ENCODE data around the gene SORCS2. TPM values are rescaled to one million over a fixed set of nuclear protein-coding genes. Genes with fewer than 3 reads are reported as not detected.

The SORCS2 gene
- total and polyA plus RNA-seq, 2 of the 4 experiments (the other 2 are of a cell fraction), result 0.36 to 0.62 TPM

- CTCF ChIA-PET, result no interaction called here
- no peaks in the 10 kb centered on the region; the same call in 1 of the 2 replicates for H3K9me1 ChIP-seq (ENCODE audit: insufficient read depth, low read length)
Observed at GRCh38 chr4:7664106-7664505, 471.8 kb downstream of the SORCS2 start.

More at GRCh38 chr4:7664106-7664505, 471.8 kb downstream of the SORCS2 start:
- Histone ChIP-seq H4K20me1 (ENCODE audit: insufficient read depth, low read length) (no peaks in the 10 kb centered on the region), H2AK9ac (replicated peaks; ENCODE audit: low read depth, low read length, poor library complexity) (no peak overlapping the region), H3K18ac (ENCODE audit: low read depth, low read length) (no peak overlapping the region), H3K4ac (ENCODE audit: low read depth, low read length) (no peak overlapping the region), H4K8ac (ENCODE audit: low read depth in 2 of 2, low read length in 2 of 2) (no peak overlapping the region), H4K91ac (ENCODE audit: insufficient read depth, low read depth, low read length) (no peak overlapping the region), H2BK5ac (ENCODE audit: low read depth, low read length, poor library complexity, severe bottlenecking) (no peak overlapping the region), H3K4me1 (ENCODE audit: control insufficient read depth, insufficient read depth, low read length) (no peaks in the 10 kb centered on the region), H4K5ac (ENCODE audit: low read depth, low read length) (no peak overlapping the region), H2BK120ac (ENCODE audit: low read depth, low read length) (no peak overlapping the region), H2BK20ac (ENCODE audit: low read depth, low read length) (no peak overlapping the region), H3K36me3 (ENCODE audit: control insufficient read depth, insufficient read depth, low read length) (no peaks in the 10 kb centered on the region), H2AFZ (replicated peaks; ENCODE audit: low read length, poor library complexity) (no peak overlapping the region), H3K23ac (ENCODE audit: low read depth, low read length) (no peak overlapping the region), H3K9ac (ENCODE audit: low read depth, low read length) (no peak overlapping the region), H2AK5ac (ENCODE audit: low read depth, low read length) (no peak overlapping the region), H3K4me2 (ENCODE audit: low read depth, low read length) (no peak overlapping the region), H3K27ac (ENCODE audit: insufficient read depth, low read length) (no peak overlapping the region), H3K56ac (ENCODE audit: extremely low read depth, insufficient read depth, low read length) (no peak overlapping the region), H3K9me3 (ENCODE audit: control insufficient read depth, insufficient read depth, low read length) (no peaks in the 10 kb centered on the region), H2BK15ac (ENCODE audit: low read depth, low read length) (no peak overlapping the region), H3K14ac (replicated peaks; ENCODE audit: low read depth, low read length) (no peak overlapping the region), H3K79me1 (ENCODE audit: low read depth in 1 of 2, low read length in 2 of 2) (no peaks in the 10 kb centered on the region), H3K27me3 (ENCODE audit: control insufficient read depth, insufficient read depth, low read length) (peaks cover 57% of the 10 kb centered on the region), H3K4me3 (ENCODE audit: insufficient read depth, low read depth, low read length) (no peak overlapping the region)
- DNase-seq (no peak), ATAC-seq (ENCODE audit: low read depth) (no peak)
- in situ Hi-C loops (cut with MboI; ENCODE audit: low sequenced_read_pairs), result no loop called here
- BruUV-seq (replicated peaks), result no TSS peak
- WGBS, 2 experiments (ENCODE audit: extremely low coverage in 2 of 2, insufficient read length in 1 of 2), result 85% methylated on average over 14 of the region's 20 CpGs; no CpG with 5 or more reads in 1 of the 2 experiments
- no peak for TF ChIP-seq RCOR1 (IDR thresholded peaks at IDR 0.05; ENCODE audit: insufficient replicate concordance, low read length)
- no peak for TF ChIP-seq RAD21 (IDR thresholded peaks at IDR 0.05; ENCODE audit: low read length)
- TF ChIP-seq RFX5 (IDR thresholded peaks at IDR 0.05; ENCODE audit: low read depth, low read length), result no peak
- no peak for TF ChIP-seq USF2 (IDR thresholded peaks at IDR 0.05; ENCODE audit: low read depth, low read length)
- TF ChIP-seq CTCF (conservative IDR thresholded peaks at IDR 0.05; ENCODE audit: low read depth, low read length), result no peak
- TF ChIP-seq CHD1 (IDR thresholded peaks at IDR 0.05; ENCODE audit: low read depth, low read length), result no peak
- TF ChIP-seq MAZ (IDR thresholded peaks at IDR 0.05; ENCODE audit: borderline replicate concordance, low read depth, low read length), result no peak
- TF ChIP-seq POLR2A (IDR thresholded peaks at IDR 0.05; ENCODE audit: low read depth, low read length), result no peak
- no peak for TF ChIP-seq ELK1 (IDR thresholded peaks at IDR 0.05; ENCODE audit: borderline replicate concordance, low read depth, low read length)
- TF ChIP-seq BHLHE40 (IDR thresholded peaks at IDR 0.05; ENCODE audit: low read depth, low read length), result no peak
- no peak for TF ChIP-seq FOS (IDR thresholded peaks at IDR 0.05; ENCODE audit: low read depth, low read length)
- TF ChIP-seq MAFK (IDR thresholded peaks at IDR 0.05; ENCODE audit: low read depth, low read length), result no peak
- dilution Hi-C loops (cut with HindIII; ENCODE audit: low sequenced_read_pairs, unreplicated experiment), result no loop called here
- POLR2A ChIA-PET (ENCODE audit: unreplicated experiment), result no interaction called here
- intact Hi-C loops (cut with micrococcal nuclease), result no loop called here
